NT2/D1 (cell line): ENCODE data around the gene C9orf50.

ENCODE experiments used
- SUZ12 ChIP-seq: IDR thresholded peaks from 2 replicates; pipeline ENCODE4 v1.6.1; 2011; ENCODE audit not compliant: insufficient read length, insufficient read depth; ENCODE audit errors: extremely low read depth
- ZNF274 ChIP-seq: IDR thresholded peaks from 2 replicates; pipeline ENCODE4 v1.6.1; 2011; ENCODE audit warnings: mild to moderate bottlenecking, low read depth, low read length

DNA sequence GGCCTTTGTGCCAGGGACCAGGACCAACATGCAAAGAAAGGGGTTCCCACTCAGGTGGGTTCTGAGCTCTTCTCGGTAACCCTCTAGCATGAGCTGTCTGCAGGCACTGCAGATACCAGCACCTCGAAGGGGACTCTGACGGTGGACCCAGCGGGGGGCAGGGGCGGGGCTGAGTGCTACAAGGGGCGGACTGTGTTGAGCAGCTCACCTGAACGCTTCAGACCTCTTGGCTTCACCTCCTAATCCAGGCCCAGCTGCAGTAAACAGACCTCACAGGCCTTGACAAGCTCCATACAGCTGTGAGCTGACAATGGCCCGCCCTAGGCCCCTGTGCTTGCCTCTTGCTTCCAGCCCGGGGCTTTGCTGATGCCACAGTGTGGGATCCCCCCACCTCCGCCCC is 48.4 kb downstream of the C9orf50 start:
- TF ChIP-seq SUZ12: no peak
- TF ChIP-seq ZNF274: no peak
